Measurements from ENCODE around the gene TBC1D5.

DNA sequence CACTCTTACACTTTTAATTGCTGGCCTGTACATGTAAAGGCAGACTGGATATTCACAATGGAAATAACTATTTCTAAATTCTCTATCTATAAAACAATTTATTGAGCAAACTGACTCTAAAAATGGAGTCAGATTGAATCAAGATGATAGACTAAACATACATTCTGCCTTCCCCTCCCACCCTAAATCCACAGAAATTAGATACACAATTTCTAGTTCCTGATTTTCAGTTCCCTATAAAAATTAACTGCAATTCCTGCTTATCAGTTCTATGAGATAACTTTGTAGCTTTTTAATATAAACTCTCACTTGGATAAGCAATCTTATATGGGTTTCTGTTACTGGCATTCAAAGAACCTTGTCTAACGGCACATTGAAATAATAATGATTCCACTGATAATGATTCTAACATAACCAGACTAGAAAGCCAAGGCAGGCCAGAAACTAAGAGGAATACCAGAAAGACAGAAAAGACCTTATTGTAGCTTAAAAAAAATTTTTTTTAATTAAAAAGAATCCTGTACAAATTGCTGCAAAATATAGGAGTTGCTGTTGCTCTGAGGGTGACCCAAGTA lies 33.1 kb downstream of the TBC1D5 start:
- TF ChIP-seq CTCF (IDR thresholded peaks at IDR 0.05) (no peak), POLR2A (IDR thresholded peaks at IDR 0.05; ENCODE audit: low read length) (no peak), MAFK (IDR thresholded peaks at IDR 0.05; ENCODE audit: partially characterized antibody) (no peak), JUN (IDR thresholded peaks at IDR 0.05) (no peak), NR3C1 (IDR thresholded peaks at IDR 0.05) (no peak), PHF8 (IDR thresholded peaks at IDR 0.05; ENCODE audit: borderline replicate concordance, low read depth) (no peak), CHD4 (IDR thresholded peaks at IDR 0.05; ENCODE audit: borderline replicate concordance) (no peak), MAZ (IDR thresholded peaks at IDR 0.05; ENCODE audit: borderline replicate concordance, low read depth, low read length) (no peak), EP300 (IDR thresholded peaks at IDR 0.05) (no peak), NFE2L2 (conservative IDR thresholded peaks at IDR 0.05; ENCODE audit: low read length) (no peak)
- TF ChIP-seq, protein P1, sequence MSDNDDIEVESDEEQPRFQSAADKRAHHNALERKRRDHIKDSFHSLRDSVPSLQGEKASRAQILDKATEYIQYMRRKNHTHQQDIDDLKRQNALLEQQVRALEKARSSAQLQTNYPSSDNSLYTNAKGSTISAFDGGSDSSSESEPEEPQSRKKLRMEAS (IDR thresholded peaks at IDR 0.05): no peak

All from A549 (cell line).